Ureter (tissue), 1 donor: ENCODE data around the gene LSS. TPM values are rescaled to one million over a fixed set of nuclear protein-coding genes. Genes with fewer than 3 reads are reported as not detected.
"Not testable (repeated sequence)": the region's sequence is repeated elsewhere in the genome, so short reads cannot be mapped to it uniquely, and the experiment has no call there.

Source experiments
- DNase-seq: peaks from one replicate; pipeline ENCODE4 v3.0.0-alpha.2; 2020; ENCODE audit warnings: low spot score
- total RNA-seq: library from RNA; stranded (reverse); gene quantifications from one replicate; pipeline ENCODE4 v1.2.4, GENCODE V29; 2023
- donor health status: DM: yes; HTN: yes; CAD: no.

Gene LSS
- total RNA-seq, 1 donor from 2014 or later: 49.0 TPM

GRCh38 chr21:46245213-46245915, 16.8 kb upstream of the LSS start:
- DNase-seq: no peak

- no peak for DNase-seq
These were observed 16.0 kb upstream of the LSS start for GRCh38 chr21:46244602-46245001.

GRCh38 chr21:46243960-46244361, 15.4 kb upstream of the LSS start:
- no peak for DNase-seq

- DNase-seq: no peak
These were observed 14.8 kb upstream of the LSS start for GRCh38 chr21:46243325-46243724.

GRCh38 chr21:46241577-46241976, 13.0 kb upstream of the LSS start:
- not testable (repeated sequence) for DNase-seq

GRCh38 chr21:46239817-46240325, 11.3 kb upstream of the LSS start:
- DNase-seq: no peak

- no peak for DNase-seq
These were observed 8.9 kb upstream of the LSS start for GRCh38 chr21:46237474-46237873.

- DNase-seq: no peak
These were observed 5.9 kb upstream of the LSS start for GRCh38 chr21:46234436-46234950.

GRCh38 chr21:46229923-46230260, 1.3 kb upstream of the LSS start:
- DNase-seq: no peak

- DNase-seq: no peak
These were observed 754 bp upstream of the LSS start for GRCh38 chr21:46229133-46229922.

GRCh38 chr21:46227811-46228344, 696 bp downstream of the LSS start:
- DNase-seq: no peak

GRCh38 chr21:46226920-46227599, 1.5 kb downstream of the LSS start:
- DNase-seq: no peak

GRCh38 chr21:46226146-46226545, 2.4 kb downstream of the LSS start:
- no peak for DNase-seq

GRCh38 chr21:46223661-46224060, 4.9 kb downstream of the LSS start:
- DNase-seq: not testable (repeated sequence)

- no peak for DNase-seq
These were observed 5.4 kb downstream of the LSS start for GRCh38 chr21:46223217-46223616.

GRCh38 chr21:46222436-46223116, 6.0 kb downstream of the LSS start:
- no peak for DNase-seq

- DNase-seq: no peak
These were observed 6.7 kb downstream of the LSS start for GRCh38 chr21:46221664-46222435.

GRCh38 chr21:46220847-46221246, 7.7 kb downstream of the LSS start:
- DNase-seq: no peak

- DNase-seq: no peak
These were observed 8.2 kb downstream of the LSS start for GRCh38 chr21:46220275-46220810.

- no peak for DNase-seq
These were observed 8.9 kb downstream of the LSS start for GRCh38 chr21:46219591-46220239.
